Activated T-cell treated with anti-CD3 and anti-CD28 coated beads for 24 hours (primary cell): ENCODE results near the gene REXO1.
"Not testable (repeated sequence)": the region's sequence is repeated elsewhere in the genome, so short reads cannot be mapped to it uniquely, and the experiment has no call there.

Experiments
- DNase-seq: peaks from one replicate; pipeline ENCODE4 v3.0.0-alpha.2; 2020; ENCODE audit warnings: low read depth

Gene REXO1

DNA sequence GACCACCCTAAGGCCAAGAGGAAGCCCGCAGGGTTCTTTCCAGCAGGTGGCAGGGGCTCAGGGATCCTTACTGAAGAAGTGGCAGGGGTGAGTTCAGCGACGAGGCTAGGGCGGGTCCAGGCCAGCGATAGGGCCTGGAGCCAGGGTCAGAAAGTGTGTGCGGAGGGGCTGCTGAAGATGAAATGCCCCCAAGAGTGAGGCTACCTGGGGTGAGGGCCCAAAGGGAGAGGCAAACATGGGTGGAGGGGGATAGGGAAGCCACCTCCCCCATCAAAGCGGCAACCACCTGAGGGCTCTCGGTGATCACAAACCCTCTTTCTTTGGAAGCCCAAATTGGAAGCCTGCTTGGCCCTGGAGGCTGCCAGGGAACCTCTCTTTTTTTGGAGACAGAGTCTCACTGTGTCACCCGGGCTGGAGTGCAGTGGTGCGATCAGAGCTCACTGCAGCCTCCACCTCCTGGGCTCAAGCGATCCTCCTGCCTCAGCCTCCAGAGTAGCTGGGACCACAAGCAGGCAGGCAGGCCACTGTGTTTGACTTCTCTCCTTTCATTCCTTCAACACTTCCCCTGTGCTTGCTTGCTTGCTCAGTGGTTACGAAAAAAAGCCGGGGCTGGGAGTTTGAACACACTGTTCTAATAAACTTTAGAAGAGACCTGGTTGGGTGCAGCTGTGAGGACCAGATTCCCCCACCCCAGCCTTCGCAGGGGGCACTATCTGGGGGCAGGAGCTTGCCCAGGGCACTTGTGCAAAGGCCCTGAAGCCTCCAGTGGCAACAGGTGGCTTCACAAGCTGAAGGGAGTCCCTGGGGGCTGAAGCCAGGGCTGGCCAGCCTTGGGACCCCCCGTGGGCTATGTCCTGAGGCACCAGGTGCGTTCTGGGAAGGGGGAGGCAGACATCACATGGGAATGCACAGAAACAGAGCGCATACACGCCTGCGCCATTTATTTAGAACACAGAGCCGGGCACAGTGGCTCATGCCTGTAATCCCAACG is 34.8 kb downstream of the REXO1 start:
- DNase-seq: no peak

DNA sequence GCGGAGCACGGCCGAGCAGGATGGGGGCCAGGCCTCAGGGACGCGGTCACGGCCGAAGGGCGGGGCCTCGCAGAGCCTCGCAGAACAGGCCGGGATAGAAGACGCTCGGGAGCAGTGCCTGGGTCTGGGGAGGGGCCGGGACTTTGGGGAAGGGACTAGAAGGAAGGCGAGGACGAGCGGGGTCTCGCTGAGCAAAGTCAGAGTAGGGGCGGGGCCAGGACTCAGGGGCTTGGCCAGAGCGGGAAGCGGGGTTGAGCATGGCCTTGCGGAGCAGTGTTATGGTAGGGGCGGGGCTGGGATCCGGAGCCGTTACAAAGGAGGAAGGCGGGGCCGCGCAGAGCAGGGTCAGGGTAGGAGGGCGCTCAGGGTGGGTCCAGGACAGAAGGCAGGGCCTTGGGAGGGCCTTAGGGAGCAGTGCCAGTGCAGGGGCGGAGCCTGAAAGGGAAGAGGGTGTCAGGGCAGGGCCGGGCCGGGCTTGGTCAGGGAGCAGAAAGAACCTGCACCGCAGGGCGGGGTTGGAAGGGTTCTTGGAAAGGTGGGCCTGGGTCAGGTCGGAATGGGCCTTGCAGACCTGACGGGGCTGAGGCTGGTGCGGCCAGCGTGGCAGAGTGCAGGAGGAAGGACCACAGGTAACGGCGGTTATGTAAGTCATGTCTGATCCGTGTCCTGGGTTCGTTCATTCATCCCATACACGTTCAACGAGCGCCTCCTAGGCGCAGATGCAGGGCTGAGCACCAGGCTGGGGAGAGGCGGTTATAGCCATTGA is 35.7 kb downstream of the REXO1 start:
- peak; percentile 71 for DNase-seq

DNA sequence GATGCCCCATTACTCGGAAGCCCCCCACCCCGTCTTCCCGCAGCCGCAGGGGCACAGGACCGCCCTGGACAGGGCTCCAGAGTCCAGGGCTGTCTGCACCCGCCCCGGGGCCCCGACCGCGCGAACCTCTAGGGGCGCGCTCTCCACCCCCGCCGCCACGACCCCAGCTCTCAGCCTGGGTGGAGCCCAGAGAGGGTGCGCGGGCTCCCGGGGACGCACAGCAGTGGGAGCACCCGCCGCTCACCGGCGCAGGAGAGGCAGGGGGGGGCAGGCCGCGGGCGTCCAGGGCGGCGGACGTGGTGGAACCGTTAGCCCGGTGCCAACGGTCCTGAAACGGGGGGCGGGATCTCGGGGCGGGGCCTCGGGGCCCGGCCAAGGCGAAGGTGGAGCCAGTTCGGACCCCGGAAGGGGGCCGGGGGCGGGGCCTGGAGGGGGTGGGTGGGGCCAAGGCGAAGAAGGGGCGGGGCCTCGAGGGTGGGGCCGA is 36.3 kb downstream of the REXO1 start, which contains the start of gene ATP8B3:
TSS of gene ATP8B3 (minus strand) at position 335 of the 484 bp plus-strand sequence. CDS start 540 bp downstream, outside the sequence.
- no peak for DNase-seq

DNA sequence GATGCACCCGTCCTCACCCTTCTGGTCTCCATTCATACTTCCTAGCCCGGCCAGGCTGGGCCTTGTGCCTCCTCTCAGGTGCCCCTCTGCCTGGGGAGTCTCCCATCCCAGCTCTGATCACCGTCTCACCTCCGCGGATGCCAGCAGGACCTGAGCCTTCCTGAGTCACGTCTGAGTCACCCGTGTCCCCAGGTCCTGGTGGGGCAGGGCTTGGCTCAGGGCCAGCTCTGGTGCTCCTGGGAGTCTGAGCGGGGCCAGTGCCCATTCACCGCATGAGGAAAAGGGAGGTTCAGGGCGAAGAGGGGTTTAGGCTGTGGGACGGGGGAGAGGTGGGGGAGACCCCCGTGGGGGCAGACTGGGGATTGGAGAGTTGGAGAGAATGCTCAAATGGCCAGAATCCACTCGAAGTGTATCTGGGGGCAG is 36.8 kb downstream of the REXO1 start:
- peak; percentile 39 for DNase-seq

DNA sequence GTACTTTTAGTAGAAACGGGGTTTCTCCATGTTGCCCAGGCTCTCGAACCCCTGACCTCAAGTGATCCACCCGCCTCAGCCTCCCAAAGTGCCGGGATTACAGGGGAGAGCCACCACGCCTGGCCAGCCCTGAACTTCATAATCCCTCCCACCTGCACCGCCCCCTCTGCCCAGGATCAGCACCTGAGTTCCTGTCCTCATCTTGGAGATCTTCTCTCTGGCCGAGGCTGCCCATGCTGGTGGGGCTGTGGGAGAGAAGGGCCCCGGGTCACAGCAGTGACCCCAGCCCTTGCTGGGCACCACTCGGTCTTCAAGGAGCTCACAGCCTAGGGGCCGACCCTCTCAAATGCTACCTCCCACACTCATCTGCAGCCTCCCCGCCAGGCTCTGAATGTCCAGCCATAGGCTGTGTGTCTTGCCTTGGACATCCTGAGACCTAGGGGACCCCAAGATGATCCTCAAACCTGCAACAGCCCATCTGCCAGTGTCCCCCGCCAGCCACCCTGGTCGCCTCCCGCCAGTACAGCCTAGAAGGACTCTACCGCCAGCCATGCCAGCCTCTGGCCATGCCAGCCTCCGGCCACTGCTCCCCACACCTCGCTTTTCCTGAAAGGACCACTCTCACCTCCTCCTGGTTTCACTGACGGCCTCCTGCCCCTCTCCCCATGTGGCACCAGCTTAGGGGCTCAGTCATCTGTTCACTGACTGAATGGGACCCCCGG is 37.7 kb downstream of the REXO1 start:
- no peak for DNase-seq

DNA sequence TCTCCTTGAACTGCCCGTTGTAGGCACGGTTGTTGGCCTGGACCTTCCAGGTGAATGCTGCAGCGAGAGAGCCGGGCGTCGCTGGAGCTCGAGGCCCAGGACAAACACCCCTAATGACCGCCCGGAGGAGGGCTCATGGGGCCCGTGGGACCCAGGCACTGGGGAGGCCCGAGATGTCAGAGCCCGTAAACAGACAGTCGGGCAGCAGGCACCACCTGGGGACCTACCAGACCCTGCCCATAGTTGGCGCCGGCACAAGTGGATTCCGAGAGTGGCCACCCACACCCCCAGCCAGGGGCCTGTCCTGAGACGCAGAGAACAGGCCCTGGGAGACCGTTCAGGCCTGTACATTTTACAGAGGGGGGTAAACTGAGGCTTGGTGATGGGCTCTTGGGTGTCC is 38.6 kb downstream of the REXO1 start:
- DNase-seq: no peak

DNA sequence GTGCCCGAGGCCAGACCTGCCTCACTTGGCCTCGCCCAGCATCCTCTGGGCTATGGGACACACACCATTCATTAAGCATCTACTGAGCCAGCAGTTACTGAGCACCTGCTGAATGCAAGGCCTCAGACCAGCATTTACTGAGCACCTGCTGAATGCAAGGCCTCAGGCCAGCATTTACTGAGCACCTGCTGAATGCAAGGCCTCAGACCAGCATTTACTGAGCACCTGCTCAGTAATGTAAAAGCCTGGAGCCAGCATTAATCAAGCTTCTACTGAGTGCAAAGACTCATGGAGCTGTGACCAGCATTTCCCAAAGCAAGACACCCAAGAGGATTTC is 39.9 kb downstream of the REXO1 start:
- no peak for DNase-seq

DNA sequence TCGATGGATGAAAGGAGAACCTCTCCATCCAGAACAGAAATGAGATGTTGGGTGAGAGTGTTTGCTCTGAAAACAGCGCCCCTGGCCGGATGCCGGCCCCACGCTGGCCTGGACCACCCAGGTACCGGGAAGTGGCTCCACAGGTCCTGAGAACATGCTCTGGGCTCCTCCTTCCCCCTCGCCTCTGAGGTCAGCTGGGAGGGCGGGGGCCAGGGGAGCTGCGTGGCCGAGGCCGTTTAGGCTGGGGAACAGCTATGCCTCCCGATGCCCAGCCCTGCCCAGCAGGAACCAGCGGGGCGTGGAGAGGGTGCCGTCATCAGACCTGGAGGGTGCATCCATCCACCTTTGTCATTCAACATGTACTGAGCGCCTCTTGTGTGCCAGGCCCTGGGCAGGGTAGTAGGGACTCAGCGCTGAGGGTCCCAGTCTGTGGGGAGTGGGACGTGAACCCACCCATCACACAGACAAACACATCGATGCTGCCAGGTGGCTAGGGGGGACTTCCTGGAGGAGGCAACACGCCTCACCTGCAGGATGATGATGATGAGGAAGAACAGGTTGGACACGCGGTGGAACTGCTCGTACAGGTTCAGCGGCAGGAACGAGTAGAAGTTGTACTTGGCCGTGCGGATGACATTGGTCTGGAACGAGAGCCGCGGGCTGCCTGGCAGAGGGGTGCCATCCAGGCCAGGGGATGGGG is 40.4 kb downstream of the REXO1 start:
- no peak for DNase-seq

DNA sequence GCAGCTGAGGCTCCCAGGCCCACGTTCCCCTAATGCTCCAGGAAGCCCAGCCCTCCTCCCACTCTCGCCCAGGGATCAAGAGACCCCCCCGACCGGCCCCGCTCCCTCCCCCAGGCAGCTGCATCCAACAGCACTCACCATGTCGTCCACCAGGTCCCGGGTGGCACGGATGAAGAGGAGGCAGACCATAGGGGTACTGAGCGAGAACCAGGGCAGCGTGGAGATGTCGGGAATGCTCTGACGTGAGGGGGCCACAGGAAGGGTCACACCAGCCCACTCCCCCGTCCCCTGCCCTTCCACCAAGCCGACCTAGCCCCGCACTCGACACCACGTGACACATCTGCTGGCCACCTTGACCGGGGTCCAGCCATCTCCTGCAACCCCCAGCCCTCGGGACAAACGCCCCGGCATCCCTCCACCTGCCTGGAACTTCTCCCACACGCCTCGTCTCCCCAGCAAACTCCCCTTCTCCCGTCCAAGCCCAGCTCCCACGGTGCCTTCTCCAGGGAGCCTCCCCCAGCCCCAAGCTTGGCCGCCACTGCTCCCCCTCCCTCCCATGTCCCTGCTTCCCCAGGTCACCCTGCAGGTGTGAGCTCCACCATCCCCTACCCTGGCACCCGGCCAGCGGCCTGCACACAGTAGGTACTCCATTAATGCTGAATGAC is 41.1 kb downstream of the REXO1 start:
- no peak for DNase-seq

DNA sequence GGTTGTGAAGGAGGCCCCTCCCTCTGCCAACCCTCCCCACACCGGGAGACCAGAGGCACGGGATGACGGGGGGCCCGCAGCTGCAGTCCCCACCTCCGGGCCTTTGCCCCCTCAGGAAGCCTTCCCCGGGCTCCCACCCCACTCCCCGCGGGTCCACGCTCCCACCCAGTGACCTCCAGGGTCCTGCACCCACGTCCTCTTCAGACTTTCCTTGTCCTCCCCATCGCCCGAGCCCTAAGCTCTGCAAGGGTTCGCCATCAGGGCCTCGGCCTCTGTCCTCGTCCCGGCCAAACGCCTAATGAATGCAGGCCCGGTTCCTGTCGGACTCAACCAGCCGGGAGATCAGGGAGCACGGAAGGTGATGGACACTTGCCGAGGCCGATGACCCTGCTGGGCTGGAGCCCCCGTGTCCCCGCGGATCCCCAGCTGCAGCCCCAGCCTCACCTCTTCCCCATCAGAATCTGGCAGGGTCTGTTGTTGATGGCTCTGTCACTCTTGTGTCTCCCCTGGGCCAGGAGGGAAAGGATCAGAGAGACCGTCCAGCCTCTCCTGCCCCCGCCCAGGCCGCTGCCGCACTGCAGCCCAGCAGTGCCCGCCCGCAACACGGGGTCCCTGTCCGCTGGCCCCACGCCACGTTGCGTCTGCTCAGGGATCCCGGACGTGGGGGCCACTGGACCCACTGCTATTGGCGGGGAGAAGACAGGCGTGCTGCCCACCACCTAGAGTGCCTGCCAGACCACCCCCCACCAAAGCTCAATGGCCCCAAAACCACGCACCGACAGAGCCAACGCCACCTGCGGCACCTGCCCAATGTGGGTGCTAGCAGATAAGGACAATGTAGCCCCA is 41.9 kb downstream of the REXO1 start:
- DNase-seq: no peak

DNA sequence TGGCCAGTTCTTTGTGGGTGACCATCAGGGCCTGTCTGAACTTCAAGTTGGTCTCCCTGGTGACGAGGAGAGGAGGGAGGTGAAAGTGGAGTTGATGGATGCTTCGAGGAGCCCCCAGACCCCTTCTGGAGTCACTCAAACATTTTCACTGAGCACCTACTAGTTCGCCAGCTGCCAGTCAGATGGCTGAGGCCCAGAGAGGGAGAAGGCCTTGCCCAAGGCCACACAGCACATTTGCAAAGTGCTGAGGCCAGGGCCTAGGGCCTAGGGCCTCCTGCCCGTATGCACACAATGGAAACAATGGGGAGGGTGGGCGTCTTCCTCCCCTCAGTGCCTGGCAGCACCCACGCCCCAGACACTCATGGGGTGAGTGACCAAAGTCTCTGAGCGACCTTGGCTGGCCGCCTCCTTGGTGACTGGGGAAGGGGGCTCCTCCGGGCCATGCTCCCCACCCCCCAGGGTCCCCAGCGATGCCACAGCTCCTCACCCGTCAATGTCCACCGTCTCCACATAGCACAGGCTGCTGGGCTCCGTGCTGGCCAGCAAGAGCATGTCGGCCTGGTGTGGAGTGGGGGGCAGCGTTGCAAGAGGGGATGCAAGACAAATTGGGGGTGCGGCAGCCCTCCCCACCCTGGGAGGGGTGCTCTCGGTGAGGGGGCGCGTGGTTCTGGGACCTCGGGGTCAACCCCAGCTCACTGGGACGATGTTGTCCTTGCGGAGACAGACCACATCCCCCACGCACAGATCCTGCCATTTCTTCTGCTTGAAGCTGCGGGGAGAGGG is 42.7 kb downstream of the REXO1 start:
- no peak for DNase-seq

DNA sequence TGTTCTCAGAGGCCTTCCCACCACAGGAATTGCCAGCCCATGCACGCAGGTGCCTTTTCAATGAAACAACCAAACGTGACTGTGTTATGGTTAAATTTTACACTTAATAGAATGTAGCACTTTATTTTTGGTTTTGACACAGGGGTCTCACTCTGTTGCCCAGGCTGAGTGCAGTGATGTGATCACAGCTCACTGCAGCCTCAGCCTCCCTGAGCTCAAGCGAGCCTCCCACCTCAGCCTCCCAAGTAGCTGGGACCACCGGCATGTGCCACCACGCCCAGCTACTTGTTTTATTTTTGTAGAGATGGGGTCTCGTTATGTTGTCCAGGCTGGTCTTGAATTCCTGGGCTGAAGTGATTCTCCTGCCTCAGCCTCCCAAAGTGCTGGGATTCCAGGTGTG is 43.4 kb downstream of the REXO1 start:
- no peak for DNase-seq

DNA sequence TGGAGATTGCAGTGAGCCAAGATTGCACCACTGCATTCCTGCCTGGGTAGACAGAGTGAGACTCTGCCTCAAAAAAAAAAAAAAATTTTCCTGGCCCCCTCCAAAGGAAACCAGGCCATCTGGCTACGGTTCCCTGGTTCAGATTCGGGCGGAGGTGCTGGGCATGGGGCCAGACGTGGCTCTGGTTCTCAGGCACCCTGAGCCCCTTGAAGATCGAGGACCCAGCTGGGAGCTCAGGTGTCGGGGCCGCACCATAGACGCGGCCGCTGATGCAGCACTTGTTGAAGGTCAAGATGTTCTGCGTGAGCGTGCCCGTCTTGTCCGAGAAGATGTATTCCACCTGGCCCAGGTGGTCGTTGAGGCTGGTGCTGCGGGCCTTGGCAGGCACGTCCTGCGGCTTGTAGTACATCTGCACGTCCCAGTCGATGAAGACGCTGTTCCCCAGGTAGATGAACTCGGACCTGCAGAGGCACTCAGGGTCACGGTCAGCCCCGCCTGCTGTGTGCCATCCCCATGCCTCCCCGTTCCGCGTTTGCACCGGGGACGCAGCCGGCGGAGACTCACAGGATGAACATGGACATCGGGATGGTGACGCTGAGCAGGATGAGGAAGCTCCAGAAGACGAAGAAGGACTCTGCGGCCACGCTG is 48.5 kb downstream of the REXO1 start:
- DNase-seq: no peak

DNA sequence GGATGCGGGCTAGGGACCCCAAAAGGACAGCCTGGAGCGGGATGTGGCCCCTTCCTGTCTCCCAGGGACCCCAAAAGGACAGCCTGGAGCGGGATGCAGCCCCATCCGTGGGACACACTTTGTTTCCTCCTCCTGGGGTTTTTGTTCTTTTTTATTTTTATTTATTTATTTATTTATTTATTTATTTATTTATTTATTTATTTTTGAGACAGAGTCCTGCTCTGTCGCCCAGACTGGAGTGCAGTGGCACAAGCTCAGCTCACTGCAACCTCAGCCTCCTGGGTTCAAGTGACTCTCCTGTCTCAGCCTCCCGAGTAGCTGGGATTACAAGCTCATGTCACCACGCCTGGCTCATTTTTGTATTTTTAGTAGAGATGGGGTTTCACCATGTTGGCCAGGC is 51.0 kb downstream of the REXO1 start:
- DNase-seq: not testable (repeated sequence)

DNA sequence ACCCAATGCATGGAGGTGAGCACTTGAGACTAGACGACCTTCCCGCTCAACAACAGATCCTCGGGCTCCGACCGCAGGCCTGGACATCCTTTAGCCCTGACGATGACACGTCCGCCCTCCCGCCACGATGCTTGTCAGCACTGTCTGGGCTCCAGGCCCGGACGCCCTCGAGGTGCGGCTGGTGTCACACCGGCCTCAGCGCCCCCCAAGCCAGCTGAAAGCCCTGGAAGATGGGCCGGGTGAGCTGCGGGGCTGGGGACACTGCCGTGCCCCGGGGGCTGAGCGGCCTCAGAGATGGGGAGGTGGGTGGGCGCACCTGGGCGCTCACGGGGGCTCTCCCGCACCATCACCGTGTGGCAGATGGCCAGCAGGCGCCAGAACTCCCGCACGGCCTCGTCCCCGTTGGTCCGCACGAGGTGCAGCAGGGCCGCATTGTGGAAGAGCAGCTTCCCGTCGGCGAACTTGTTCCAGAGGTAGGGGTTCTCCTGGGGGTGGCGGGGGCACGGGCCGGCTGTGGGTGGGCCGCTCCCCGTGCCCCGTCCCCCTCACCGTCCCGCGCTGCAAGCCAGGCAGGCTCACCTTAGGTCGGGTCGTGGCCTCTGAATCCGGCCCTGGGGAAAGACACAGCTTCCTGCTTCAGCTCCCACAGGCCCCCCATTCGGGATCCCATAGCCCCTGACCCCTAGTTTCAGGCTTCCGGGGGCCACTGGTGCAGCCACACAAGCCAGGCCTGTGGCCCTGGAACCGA is 51.7 kb downstream of the REXO1 start:
- DNase-seq: no peak

DNA sequence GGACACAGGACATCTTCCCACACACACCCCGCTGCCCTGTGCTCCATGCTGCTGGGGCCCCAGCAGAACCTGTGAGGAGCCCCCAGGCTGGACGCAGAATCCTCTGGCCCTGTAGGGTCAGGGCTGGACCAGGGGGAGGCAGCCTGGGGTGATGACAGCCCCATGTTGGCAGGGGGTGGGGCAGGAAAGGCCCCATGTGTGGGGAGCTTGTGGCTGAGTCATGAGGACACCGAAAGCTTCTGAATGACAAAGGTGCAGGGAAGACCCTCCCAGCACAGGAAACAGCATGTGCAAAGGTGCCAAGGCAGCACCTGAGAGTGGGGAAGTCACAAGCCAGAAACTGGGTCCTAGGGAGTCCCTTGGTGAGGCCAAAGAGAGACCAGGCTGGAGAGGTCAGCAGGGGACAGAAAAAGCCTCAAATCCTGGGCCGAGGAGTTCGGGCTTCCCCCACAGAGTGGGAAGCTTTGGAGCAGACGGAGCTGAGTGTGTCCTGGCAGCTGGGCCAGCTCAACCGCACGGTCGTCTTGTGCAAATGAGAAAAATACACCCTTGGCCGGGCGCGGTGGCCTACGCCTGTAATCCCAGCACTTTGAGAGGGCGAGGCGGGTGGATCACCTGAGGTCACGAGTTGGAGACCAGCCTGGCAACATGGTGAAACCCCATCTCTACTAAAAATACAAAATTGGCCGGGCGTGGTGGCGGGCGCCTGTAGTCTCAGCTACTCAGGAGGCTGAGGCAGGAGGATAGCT is 53.7 kb downstream of the REXO1 start:
- no peak for DNase-seq

DNA sequence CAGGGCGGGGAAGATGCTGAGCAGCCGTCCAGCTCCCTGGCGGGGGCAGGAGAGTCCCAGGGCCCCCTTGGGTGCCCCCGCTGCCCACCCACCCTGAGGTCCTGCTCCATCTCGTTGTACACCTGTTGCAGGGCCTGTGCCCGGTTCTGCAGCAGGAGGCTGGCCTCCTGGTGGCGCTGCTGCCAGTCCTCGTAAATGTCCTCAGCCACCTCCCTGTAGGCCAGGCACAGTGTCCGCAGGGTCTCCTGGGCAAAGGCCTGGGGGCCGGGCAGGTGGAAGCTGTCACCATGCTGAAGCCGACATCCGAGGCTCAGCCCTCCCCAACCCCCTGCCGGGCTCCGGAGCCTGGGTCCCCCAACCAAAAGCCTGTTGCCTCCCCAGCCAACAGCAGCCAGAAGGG is 56.4 kb downstream of the REXO1 start:
- DNase-seq: no peak
